Large intestine (tissue), 3 donors: Measurements from ENCODE around the gene SLC39A11. TPM values are rescaled to one million over a fixed set of nuclear protein-coding genes. Genes with fewer than 3 reads are reported as not detected.
"Not testable (repeated sequence)": the region's sequence is repeated elsewhere in the genome, so short reads cannot be mapped to it uniquely, and the experiment has no call there.

Source experiments
- DNase-seq, 2 donors: peaks; one replicate each; pipeline versions ENCODE4 v3.0.0 to v3.0.0-alpha.2; 2013
- H3K27ac ChIP-seq: one replicate; pipeline ENCODE4 v1.5.1; 2013; ENCODE audit warnings: low read length
- H3K27me3 ChIP-seq: 2 replicates; pipeline ENCODE4 v1.6.1; 2013; ENCODE audit warnings: low read length; ENCODE audit not compliant: control insufficient read depth, insufficient read depth
- H3K36me3 ChIP-seq: 2 replicates; pipeline ENCODE4 v1.6.1; 2013; ENCODE audit warnings: low read length; ENCODE audit not compliant: control insufficient read depth, insufficient read depth
- H3K4me1 ChIP-seq: one replicate; pipeline ENCODE4 v1.6.1; 2013; ENCODE audit warnings: low read length; ENCODE audit not compliant: control insufficient read depth, insufficient read depth
- H3K4me3 ChIP-seq: one replicate; pipeline ENCODE4 v1.5.1; 2013; ENCODE audit warnings: low read length
- H3K9me3 ChIP-seq: one replicate; pipeline ENCODE4 v1.6.1; 2013; ENCODE audit warnings: mild to moderate bottlenecking, low read depth, low read length, moderate library complexity; ENCODE audit not compliant: control insufficient read depth
- WGBS: methylation state at CpG from one replicate; pipeline ENCODE4 v1.1.5; 2013; ENCODE audit warnings: low lambda C conversion rate; ENCODE audit not compliant: insufficient coverage; 5-methylcytosine and 5-hydroxymethylcytosine counted together
- polyA plus RNA-seq: library from polyadenylated mRNA; unstranded; fragments of 120-200 nt; gene quantifications from one replicate; pipeline ENCODE4 v1.2.1, GENCODE V29; 2013

Gene SLC39A11
- polyA plus RNA-seq, 1 donor = 46.2 TPM

DNA sequence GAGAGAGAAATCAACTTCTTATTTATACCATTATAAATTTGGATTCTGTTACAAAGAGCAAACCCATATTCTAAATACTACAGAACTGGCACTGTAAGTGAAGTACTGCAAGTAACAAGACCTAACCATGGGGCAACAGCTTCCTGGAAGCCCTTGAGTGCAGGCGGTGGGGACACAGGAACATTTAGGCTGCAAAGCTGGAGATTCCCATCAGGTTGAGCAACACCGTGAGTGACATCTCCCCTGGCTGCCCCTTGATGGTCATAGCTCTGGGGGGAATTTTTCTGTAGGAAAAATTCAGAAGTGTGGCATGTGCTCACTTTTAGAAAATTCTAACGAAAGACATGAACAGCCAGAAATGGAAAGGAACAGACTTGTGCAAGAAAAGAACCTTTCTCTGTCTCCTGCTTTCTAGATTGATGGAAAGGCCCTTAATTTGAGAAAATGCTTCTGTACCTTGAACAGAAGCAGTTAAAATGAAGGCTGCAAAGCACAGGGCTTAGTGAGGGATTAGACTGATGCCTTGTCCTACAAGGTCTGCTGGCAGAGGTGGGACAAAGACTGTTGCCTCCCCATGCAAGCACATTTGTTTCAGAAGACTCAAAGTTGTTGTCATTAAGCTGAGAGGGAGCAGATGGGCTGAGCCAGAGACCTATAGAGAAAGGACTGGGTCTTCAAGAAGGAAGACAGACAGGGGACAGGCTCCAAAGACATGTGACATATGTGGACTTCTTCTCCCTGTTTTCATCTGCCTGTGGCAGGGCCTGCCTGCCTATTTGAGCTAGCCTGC is 380.8 kb downstream of the SLC39A11 start:
- WGBS = 100% methylated on average over 1 of the region's 3 CpGs
- H3K27ac ChIP-seq = no peak overlapping the region
- H3K4me1 ChIP-seq = no peaks in the 10 kb centered on the region

DNA sequence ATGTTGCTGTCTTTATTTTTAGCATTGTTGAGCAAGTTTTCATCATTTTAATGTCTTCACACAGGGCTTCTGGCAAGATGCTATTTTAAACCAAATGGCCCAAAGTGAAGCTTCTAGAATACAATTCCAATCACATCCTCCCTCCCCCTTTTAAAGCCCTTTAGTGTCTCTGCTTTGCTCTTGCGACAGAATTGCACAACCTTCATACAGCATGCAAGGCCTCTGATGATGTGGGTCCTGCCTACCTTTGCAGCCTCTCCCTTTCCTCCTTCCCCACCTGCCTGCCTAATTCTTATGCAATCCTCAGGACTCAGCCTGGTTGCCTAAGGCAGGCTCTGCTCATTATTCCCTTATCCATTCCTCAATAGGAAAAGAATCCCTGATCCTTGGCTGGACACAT is 381.7 kb downstream of the SLC39A11 start:
- DNase-seq = no peak
- H3K27ac ChIP-seq = no peak overlapping the region
- H3K9me3 ChIP-seq = peaks cover 4% of the 10 kb centered on the region
- H3K27me3 ChIP-seq = no peaks in the 10 kb centered on the region
- no peaks in the 10 kb centered on the region for H3K4me1 ChIP-seq
- no peaks in the 10 kb centered on the region for H3K36me3 ChIP-seq
- no CpG with 5 or more reads among the region's 1 CpG for WGBS
- no peak overlapping the region for H3K4me3 ChIP-seq

More for the DNA sequence above, 380.8 kb downstream of the SLC39A11 start:
- H3K36me3 ChIP-seq = no peaks in the 10 kb centered on the region
- H3K4me3 ChIP-seq = no peak overlapping the region
- DNase-seq = no peak
- H3K27me3 ChIP-seq = no peaks in the 10 kb centered on the region
- H3K9me3 ChIP-seq = peaks cover 4% of the 10 kb centered on the region

DNA sequence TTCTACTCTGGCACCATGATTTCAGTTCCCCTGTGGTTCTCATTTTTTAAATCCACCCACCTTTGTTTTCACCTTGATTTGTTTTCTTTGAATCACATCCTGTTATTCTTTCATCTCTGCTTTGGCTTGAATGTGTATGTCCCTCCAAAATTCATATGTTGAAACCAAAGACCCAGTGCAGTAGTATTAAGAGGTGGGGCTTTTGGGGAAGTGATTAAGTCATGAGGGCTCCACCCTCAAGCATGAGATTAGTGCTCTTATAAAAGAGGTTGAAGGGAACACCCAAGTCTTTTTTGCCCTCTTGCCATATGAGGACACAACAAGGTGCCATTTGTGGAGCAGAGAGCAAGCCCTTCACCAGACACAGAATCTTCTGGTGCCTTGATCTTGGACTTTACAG is 382.3 kb downstream of the SLC39A11 start:
- Histone ChIP-seq H3K27me3 (no peaks in the 10 kb centered on the region), H3K36me3 (no peaks in the 10 kb centered on the region), H3K9me3 (peaks cover 4% of the 10 kb centered on the region), H3K4me3 (no peak overlapping the region), H3K4me1 (no peaks in the 10 kb centered on the region), H3K27ac (no peak overlapping the region)
- DNase-seq = no peak

DNA sequence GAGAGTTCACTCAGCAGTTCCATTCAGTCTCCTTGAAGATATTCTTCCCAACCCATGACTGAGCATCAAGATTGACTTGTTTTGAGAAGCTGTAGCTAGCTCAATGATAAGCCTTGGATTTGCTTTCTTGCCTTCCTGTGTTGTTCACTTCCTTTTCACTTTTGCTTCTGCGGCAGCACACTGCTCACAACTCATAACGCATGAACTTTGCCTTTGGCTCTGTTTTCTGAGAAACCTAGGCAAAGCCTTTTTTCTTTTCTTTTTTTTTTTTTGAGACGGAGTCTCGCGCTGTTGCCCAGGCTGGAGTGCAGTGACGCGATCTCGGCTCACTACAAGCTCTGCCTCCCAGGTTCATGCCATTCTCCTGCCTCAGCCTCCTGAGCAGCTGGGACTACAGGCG is 383.8 kb downstream of the SLC39A11 start:
- H3K4me3 ChIP-seq, H3K9me3 ChIP-seq, H3K4me1 ChIP-seq, H3K27me3 ChIP-seq, H3K27ac ChIP-seq, DNase-seq, H3K36me3 ChIP-seq: not testable (repeated sequence)
- WGBS = 94% methylated on average over 3 of the region's 9 CpGs

DNA sequence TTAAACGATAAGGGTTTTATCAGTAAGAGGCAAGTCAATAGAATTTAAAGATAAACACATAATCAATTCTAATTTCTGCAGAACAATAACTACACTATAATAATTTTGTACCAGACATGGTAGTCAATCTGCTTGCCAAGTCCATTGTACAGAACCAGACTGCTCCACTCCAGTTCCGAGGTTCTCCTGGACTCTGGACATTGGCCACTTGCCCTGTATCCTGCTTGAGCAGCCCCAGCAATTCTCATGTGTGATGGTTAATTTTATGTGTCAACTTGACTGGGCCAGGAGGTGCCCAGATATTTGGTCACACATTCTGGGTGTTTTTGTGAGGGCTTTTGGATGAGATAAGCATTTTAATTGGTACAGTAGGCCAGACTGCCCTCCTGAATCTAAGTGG is 384.6 kb downstream of the SLC39A11 start:
- Histone ChIP-seq H3K4me1 (no peaks in the 10 kb centered on the region), H3K4me3 (no peak overlapping the region), H3K27me3 (no peaks in the 10 kb centered on the region), H3K27ac (no peak overlapping the region), H3K36me3 (no peaks in the 10 kb centered on the region), H3K9me3 (peaks cover 4% of the 10 kb centered on the region)
- 100% methylated on average over 1 of the region's 2 CpGs for WGBS
- no peak for DNase-seq

DNA sequence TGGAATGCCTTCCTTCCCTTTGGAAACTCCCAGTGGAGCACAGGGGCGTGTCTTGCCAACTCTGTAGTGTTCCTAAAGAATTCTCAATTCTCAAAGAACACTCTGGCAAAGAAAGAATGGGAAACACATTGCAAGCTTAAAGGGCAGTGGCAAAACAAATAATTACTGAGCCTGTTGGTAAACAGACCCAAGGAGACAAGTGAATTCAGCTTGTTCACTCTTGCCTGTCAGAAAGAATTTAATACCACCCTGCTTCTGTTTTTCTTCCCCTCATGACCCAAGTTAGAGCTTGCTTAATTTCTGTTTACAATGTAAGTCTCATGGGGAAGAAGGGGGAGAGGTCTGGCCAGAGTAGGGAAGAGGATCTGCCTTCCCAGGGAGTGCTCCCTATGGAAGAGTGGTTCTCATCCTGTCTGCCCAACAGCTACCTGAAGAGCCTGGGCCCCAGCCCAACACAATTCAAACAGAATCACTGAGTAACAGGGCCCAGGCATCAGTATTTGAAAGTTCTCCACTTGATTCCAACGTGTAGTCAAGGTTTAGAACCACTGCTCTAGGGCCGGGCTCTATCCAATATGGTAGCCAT is 386.0 kb downstream of the SLC39A11 start:
- DNase-seq = no peak
- no peaks in the 10 kb centered on the region for H3K36me3 ChIP-seq
- no peaks in the 10 kb centered on the region for H3K4me1 ChIP-seq
- H3K27me3 ChIP-seq = no peaks in the 10 kb centered on the region
- no peak overlapping the region for H3K27ac ChIP-seq
- WGBS = no CpG with 5 or more reads among the region's 3 CpGs
- H3K9me3 ChIP-seq = peaks cover 4% of the 10 kb centered on the region
- no peak overlapping the region for H3K4me3 ChIP-seq

DNA sequence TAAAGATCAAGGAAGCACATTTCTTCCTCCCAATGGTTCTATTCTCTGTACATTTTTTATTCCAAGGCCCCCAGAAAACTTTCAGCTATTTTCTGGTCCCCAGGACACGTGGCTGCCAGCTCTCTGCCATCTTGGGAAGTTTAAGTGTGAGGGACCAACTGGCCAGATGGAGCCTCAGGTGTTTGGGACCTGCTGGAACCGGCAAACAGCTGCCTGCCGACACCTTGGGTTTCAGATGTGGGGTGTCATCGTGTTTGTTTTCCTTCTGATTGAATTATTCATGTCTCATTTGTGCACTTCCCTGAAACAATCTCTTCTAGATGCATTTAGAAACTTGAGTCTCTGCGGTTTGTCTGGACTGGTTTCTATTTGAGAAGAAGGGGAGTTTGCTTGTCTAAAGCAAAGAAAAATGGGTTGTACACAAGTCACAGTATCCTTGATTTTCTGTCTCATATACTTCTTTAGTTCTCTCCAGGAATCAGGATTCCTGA is 386.5 kb downstream of the SLC39A11 start:
- DNase-seq = no peak
- Histone ChIP-seq H3K4me3 (no peak overlapping the region), H3K27me3 (no peaks in the 10 kb centered on the region), H3K4me1 (no peaks in the 10 kb centered on the region), H3K9me3 (peaks cover 2% of the 10 kb centered on the region), H3K36me3 (no peaks in the 10 kb centered on the region), H3K27ac (no peak overlapping the region)
- 83% methylated on average over 1 of the region's 5 CpGs for WGBS

DNA sequence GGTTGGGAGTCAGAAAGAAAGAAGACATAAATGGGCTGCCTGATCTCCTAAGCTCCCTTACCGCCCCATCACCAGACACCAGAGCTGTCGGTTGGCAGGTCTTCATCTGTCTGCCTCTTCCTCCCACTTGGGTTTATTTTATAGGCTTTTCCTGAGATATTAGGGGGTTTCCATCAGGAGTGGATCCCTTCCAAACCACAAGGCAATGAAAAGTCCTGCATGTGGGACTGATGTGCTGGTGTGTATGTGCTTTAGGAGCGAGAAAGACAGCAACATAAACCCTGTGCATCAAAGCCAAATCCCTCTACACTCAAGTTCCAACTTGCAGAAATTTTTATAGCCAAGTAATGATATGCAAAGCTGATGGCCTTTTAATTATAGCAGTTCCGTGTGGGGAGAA is 389.5 kb downstream of the SLC39A11 start:
- no peaks in the 10 kb centered on the region for H3K9me3 ChIP-seq
- no peak for DNase-seq
- H3K27ac ChIP-seq = no peak overlapping the region
- WGBS = 83% methylated on average over 1 of the region's 4 CpGs
- no peaks in the 10 kb centered on the region for H3K27me3 ChIP-seq
- H3K4me3 ChIP-seq = no peak overlapping the region
- peaks cover 1% of the 10 kb centered on the region for H3K4me1 ChIP-seq
- no peaks in the 10 kb centered on the region for H3K36me3 ChIP-seq

DNA sequence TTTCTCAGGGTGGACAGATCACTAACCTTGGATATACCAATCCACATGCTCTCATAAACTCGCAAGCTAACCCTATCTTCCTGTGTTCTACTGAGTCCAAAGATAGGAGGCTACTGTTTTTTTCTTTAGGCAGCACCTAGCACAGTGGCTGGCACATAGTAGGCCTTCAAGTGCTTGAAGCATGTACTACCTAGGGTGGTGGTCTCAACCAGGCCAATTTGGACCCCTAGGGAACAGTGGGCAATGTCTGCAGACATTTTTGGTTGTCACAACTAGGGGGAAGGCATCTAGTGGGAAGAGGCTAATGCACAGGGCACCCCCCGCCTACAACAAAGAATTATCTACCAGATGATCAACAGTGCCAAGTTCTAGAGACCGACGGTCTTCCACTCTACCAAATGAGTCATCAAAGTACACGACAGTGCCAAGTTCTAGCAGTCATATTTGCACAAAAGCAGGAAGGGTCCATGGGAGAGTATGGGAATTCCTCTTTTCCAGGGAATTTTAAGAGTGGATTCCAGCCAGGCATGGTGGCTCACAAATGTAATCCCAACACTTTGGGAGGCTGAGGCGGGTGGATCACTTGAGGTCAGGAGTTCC is 390.3 kb downstream of the SLC39A11 start:
- Histone ChIP-seq H3K27me3 (no peaks in the 10 kb centered on the region), H3K27ac (no peak overlapping the region), H3K9me3 (no peaks in the 10 kb centered on the region), H3K4me1 (peaks cover 9% of the 10 kb centered on the region), H3K4me3 (no peak overlapping the region), H3K36me3 (no peaks in the 10 kb centered on the region)
- no peak for DNase-seq
- WGBS = no CpG with 5 or more reads among the region's 6 CpGs

DNA sequence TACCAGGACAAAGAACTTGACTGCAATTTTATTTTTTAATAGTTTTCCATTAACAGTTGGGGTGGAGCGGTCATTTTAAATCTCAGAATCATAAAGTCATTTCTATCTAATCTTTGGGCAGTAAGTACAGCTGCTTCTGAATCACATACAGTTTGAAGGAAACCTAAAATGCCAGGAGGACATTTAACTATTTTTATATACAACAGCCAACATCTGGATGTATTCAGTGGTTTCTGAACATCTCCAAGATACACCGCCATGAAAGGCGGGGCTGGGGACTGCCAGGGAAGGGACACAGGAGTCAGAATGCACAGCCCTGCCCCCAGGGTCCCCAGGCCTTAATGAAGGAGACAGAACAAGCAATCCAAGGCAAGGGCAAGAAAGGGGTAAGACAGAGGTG is 392.3 kb downstream of the SLC39A11 start:
- Histone ChIP-seq H3K27ac (no peak overlapping the region), H3K4me3 (no peak overlapping the region), H3K4me1 (peaks cover 10% of the 10 kb centered on the region), H3K9me3 (no peaks in the 10 kb centered on the region), H3K27me3 (no peaks in the 10 kb centered on the region), H3K36me3 (no peaks in the 10 kb centered on the region)
- WGBS = no CpG with 5 or more reads among the region's 3 CpGs
- DNase-seq = no peak
